ENCODE data around the gene ZNF117. TPM values are rescaled to one million over a fixed set of nuclear protein-coding genes. Genes with fewer than 3 reads are reported as not detected.
"Not testable (repeated sequence)": the region's sequence is repeated elsewhere in the genome, so short reads cannot be mapped to it uniquely, and the experiment has no call there.

ZNF117 gene
- total RNA-seq, 1 experiment from 2014 or later: 2.5 TPM

DNA sequence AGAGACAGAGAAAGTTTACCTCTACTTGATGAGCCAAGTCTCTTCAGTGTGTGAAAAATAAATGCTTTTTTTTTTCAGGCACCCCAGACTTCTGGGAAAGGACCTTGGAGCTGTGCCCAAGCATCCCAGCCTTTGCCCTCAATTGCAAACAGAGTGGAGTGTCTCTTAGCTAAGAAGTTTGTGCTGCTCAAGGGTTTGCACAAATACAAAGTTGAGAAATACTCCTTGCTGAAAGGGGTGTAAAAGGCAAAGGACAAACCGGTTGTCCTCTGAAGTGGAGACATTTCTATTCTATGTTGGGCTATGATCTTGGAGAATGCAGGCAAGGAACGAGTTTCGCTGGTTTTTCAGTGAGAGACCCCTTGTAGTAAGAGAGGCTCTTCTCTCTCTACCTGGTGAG lies 30.1 kb upstream of the ZNF117 start:
- H3K27me3 ChIP-seq (ENCODE audit: insufficient read depth, low read length); H3K36me3 ChIP-seq (ENCODE audit: control insufficient read depth in 1 of 2, insufficient read depth in 2 of 2, low read length in 2 of 2); H3K4me1 ChIP-seq (ENCODE audit: control insufficient read depth in 1 of 2, insufficient read depth in 2 of 2, low read length in 2 of 2); H3K4me2 ChIP-seq (ENCODE audit: low read length); ATAC-seq; CTCF ChIA-PET; RAD21 ChIA-PET (ENCODE audit: low non-redundant PET in 1 of 2, low total read pairs in 2 of 2, uncharacterized antibody in 2 of 2, unreplicated experiment in 2 of 2); H3K27ac ChIP-seq (ENCODE audit: low read depth, low read length); H3K4me3 ChIP-seq (replicated peaks in 1 of 2; ENCODE audit: low read depth in 1 of 2, low read length in 2 of 2); intact Hi-C loops (cut with micrococcal nuclease); H3K79me2 ChIP-seq (ENCODE audit: insufficient read depth, low read length); H2AFZ ChIP-seq (ENCODE audit: low read depth, low read length, poor library complexity, severe bottlenecking); H3K9ac ChIP-seq (ENCODE audit: low read length); H3K9me3 ChIP-seq (ENCODE audit: control insufficient read depth in 1 of 2, insufficient read depth in 1 of 2, low read depth in 1 of 2, low read length in 2 of 2); H3K9me2 ChIP-seq (ENCODE audit: insufficient read depth); DNase-seq (ENCODE audit: low read depth, low spot score); H4K20me1 ChIP-seq (ENCODE audit: insufficient read depth); BruUV-seq (replicated peaks): not testable (repeated sequence)
- POLR2A ChIA-PET: interaction anchor here (0.8 kb wide), 1 partner anchor 17 kb away, joined by 4 read pairs; no protein-coding TSS in a partner anchor

DNA sequence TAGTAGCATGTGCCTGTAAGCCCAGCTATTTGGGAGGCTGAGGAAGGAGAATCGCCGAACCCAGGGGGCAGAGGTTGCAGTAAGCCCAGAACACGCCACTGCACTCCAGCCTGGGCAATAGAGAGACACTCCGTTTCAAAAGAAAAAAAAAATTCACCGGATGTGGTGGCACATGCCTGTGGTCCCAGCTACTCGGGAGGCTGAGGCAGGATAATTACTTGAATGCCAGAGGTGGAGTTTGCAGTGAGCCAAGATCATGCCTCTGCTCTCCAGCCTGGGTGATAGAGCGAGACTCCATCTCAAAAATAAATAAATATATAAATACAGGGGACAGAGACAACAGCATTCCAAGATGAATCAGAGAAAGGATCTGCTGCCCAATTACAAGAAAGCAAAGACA lies 19.0 kb upstream of the ZNF117 start:
- BruUV-seq (replicated peaks); POLR2A ChIA-PET; H2AFZ ChIP-seq (ENCODE audit: low read depth, low read length, poor library complexity, severe bottlenecking); CTCF ChIA-PET; H4K20me1 ChIP-seq (ENCODE audit: insufficient read depth); RAD21 ChIA-PET (ENCODE audit: low non-redundant PET in 1 of 2, low total read pairs in 2 of 2, uncharacterized antibody in 2 of 2, unreplicated experiment in 2 of 2); intact Hi-C loops (cut with micrococcal nuclease); H3K4me3 ChIP-seq (replicated peaks in 1 of 2; ENCODE audit: low read depth in 1 of 2, low read length in 2 of 2); ATAC-seq; DNase-seq (ENCODE audit: low read depth, low spot score); H3K9me2 ChIP-seq (ENCODE audit: insufficient read depth); H3K27me3 ChIP-seq (ENCODE audit: insufficient read depth, low read length); H3K9me3 ChIP-seq (ENCODE audit: control insufficient read depth in 1 of 2, insufficient read depth in 1 of 2, low read depth in 1 of 2, low read length in 2 of 2); H3K9ac ChIP-seq (ENCODE audit: low read length); H3K36me3 ChIP-seq (ENCODE audit: control insufficient read depth in 1 of 2, insufficient read depth in 2 of 2, low read length in 2 of 2); H3K4me2 ChIP-seq (ENCODE audit: low read length); H3K4me1 ChIP-seq (ENCODE audit: control insufficient read depth in 1 of 2, insufficient read depth in 2 of 2, low read length in 2 of 2); H3K27ac ChIP-seq (ENCODE audit: low read depth, low read length): not testable (repeated sequence)
- H3K79me2 ChIP-seq (ENCODE audit: insufficient read depth, low read length): peaks cover 15% of the 10 kb centered on the region

DNA sequence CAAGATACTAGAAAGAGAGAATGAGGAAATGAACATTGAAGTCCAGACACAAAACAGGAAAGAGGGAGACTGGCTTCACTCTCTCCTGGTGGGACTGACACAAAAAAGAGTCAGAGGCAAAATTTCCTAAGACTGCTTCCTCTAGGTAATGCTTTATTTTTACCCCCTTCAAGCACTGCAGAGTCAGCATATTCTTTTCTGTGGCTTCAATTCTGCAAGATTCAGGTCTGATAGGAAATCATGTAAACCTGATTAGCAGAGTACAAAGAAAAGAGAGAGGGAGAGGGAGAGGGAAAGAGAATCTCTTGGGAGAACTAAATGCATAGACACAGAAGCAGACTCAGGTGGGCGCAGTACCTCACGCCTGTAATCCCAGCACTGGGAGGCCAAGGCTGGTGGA lies 18.6 kb upstream of the ZNF117 start:
- H3K4me3 ChIP-seq (replicated peaks in 1 of 2; ENCODE audit: low read depth in 1 of 2, low read length in 2 of 2); H3K27ac ChIP-seq (ENCODE audit: low read depth, low read length); intact Hi-C loops (cut with micrococcal nuclease); H3K36me3 ChIP-seq (ENCODE audit: control insufficient read depth in 1 of 2, insufficient read depth in 2 of 2, low read length in 2 of 2); H3K4me2 ChIP-seq (ENCODE audit: low read length); H3K9me3 ChIP-seq (ENCODE audit: control insufficient read depth in 1 of 2, insufficient read depth in 1 of 2, low read depth in 1 of 2, low read length in 2 of 2); POLR2A ChIA-PET; H4K20me1 ChIP-seq (ENCODE audit: insufficient read depth); H3K9ac ChIP-seq (ENCODE audit: low read length); H2AFZ ChIP-seq (ENCODE audit: low read depth, low read length, poor library complexity, severe bottlenecking); H3K27me3 ChIP-seq (ENCODE audit: insufficient read depth, low read length); RAD21 ChIA-PET (ENCODE audit: low non-redundant PET in 1 of 2, low total read pairs in 2 of 2, uncharacterized antibody in 2 of 2, unreplicated experiment in 2 of 2); CTCF ChIA-PET; H3K9me2 ChIP-seq (ENCODE audit: insufficient read depth); H3K4me1 ChIP-seq (ENCODE audit: control insufficient read depth in 1 of 2, insufficient read depth in 2 of 2, low read length in 2 of 2); DNase-seq (ENCODE audit: low read depth, low spot score); ATAC-seq; BruUV-seq (replicated peaks): not testable (repeated sequence)
- H3K79me2 ChIP-seq (ENCODE audit: insufficient read depth, low read length): peaks cover 20% of the 10 kb centered on the region

DNA sequence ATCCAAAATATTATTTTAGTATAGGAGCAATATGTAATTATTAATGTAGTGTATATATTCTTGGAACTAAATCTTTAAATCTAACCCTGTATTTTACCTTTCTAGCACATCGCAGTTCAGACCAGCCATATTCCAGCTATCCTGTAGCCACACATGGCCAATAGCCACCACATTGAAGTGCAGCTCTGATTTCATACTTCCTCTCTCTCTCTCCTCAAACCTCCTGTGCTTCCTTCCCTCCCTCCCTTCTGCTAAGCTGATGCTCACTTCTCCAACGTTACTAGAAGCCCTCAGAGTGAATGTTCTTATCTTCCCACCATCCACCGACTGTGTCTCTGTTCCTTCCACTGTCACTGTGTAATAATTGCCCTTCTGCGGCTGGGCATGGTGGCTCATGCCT lies 16.2 kb upstream of the ZNF117 start:
- H3K36me3 ChIP-seq (ENCODE audit: control insufficient read depth in 1 of 2, insufficient read depth in 2 of 2, low read length in 2 of 2); intact Hi-C loops (cut with micrococcal nuclease); H3K4me1 ChIP-seq (ENCODE audit: control insufficient read depth in 1 of 2, insufficient read depth in 2 of 2, low read length in 2 of 2); H4K20me1 ChIP-seq (ENCODE audit: insufficient read depth); H3K9me3 ChIP-seq (ENCODE audit: control insufficient read depth in 1 of 2, insufficient read depth in 1 of 2, low read depth in 1 of 2, low read length in 2 of 2); BruUV-seq (replicated peaks); ATAC-seq; POLR2A ChIA-PET; RAD21 ChIA-PET (ENCODE audit: low non-redundant PET in 1 of 2, low total read pairs in 2 of 2, uncharacterized antibody in 2 of 2, unreplicated experiment in 2 of 2); H3K9me2 ChIP-seq (ENCODE audit: insufficient read depth); H3K27me3 ChIP-seq (ENCODE audit: insufficient read depth, low read length); DNase-seq (ENCODE audit: low read depth, low spot score): not testable (repeated sequence)
- Histone ChIP-seq H3K9ac (ENCODE audit: low read length) (peak overlapping the region; percentile 80), H3K4me3 (replicated peaks in 1 of 2; ENCODE audit: low read depth in 1 of 2, low read length in 2 of 2) (peak overlapping the region; percentile 69 to 86), H3K27ac (ENCODE audit: low read depth, low read length) (peak overlapping the region; percentile 47; the same call in 1 of the 2 replicates), H2AFZ (ENCODE audit: low read depth, low read length, poor library complexity, severe bottlenecking) (peak overlapping the region; percentile 63), H3K4me2 (ENCODE audit: low read length) (peak overlapping the region; percentile 87), H3K79me2 (ENCODE audit: insufficient read depth, low read length) (peaks cover 40% of the 10 kb centered on the region)
- CTCF ChIA-PET: interaction anchor here (0.8 kb wide), 1 partner anchor 118 kb away, joined by 3 read pairs; no protein-coding TSS in a partner anchor

Measured in HCT116 (cell line).